ENCODE data around the gene GUCD1. TPM values are rescaled to one million over a fixed set of nuclear protein-coding genes. Genes with fewer than 3 reads are reported as not detected.
A peak's percentile ranks its signal among the peaks of the same experiment; 100 is the strongest.

Gene GUCD1
- total and polyA plus RNA-seq, 2 of the 13 experiments (the other 11 are each of a cell fraction or from before 2014, with no cell fraction given) = 128 to 245 TPM

GRCh38 chr22:24525416-24526037, 29.4 kb downstream of the GUCD1 start (continued):
- TF ChIP-seq, protein P1, sequence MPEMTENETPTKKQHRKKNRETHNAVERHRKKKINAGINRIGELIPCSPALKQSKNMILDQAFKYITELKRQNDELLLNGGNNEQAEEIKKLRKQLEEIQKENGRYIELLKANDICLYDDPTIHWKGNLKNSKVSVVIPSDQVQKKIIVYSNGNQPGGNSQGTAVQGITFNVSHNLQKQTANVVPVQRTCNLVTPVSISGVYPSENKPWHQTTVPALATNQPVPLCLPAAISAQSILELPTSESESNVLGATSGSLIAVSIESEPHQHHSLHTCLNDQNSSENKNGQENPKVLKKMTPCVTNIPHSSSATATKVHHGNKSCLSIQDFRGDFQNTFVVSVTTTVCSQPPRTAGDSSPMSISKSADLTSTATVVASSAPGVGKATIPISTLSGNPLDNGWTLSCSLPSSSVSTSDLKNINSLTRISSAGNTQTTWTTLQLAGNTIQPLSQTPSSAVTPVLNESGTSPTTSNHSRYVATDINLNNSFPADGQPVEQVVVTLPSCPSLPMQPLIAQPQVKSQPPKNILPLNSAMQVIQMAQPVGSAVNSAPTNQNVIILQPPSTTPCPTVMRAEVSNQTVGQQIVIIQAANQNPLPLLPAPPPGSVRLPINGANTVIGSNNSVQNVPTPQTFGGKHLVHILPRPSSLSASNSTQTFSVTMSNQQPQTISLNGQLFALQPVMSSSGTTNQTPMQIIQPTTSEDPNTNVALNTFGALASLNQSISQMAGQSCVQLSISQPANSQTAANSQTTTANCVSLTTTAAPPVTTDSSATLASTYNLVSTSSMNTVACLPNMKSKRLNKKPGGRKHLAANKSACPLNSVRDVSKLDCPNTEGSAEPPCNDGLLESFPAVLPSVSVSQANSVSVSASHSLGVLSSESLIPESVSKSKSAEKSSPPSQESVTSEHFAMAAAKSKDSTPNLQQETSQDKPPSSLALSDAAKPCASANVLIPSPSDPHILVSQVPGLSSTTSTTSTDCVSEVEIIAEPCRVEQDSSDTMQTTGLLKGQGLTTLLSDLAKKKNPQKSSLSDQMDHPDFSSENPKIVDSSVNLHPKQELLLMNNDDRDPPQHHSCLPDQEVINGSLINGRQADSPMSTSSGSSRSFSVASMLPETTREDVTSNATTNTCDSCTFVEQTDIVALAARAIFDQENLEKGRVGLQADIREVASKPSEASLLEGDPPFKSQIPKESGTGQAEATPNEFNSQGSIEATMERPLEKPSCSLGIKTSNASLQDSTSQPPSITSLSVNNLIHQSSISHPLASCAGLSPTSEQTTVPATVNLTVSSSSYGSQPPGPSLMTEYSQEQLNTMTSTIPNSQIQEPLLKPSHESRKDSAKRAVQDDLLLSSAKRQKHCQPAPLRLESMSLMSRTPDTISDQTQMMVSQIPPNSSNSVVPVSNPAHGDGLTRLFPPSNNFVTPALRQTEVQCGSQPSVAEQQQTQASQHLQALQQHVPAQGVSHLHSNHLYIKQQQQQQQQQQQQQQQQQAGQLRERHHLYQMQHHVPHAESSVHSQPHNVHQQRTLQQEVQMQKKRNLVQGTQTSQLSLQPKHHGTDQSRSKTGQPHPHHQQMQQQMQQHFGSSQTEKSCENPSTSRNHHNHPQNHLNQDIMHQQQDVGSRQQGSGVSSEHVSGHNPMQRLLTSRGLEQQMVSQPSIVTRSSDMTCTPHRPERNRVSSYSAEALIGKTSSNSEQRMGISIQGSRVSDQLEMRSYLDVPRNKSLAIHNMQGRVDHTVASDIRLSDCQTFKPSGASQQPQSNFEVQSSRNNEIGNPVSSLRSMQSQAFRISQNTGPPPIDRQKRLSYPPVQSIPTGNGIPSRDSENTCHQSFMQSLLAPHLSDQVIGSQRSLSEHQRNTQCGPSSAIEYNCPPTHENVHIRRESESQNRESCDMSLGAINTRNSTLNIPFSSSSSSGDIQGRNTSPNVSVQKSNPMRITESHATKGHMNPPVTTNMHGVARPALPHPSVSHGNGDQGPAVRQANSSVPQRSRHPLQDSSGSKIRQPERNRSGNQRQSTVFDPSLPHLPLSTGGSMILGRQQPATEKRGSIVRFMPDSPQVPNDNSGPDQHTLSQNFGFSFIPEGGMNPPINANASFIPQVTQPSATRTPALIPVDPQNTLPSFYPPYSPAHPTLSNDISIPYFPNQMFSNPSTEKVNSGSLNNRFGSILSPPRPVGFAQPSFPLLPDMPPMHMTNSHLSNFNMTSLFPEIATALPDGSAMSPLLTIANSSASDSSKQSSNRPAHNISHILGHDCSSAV (CRISPR knock-in tag; IDR thresholded peaks at IDR 0.05; ENCODE audit: borderline replicate concordance) = no peak
- no peak for TF ChIP-seq PCBP2 (optimal IDR thresholded peaks at IDR 0.05; ENCODE audit: low read depth, low read length, poor library complexity, severe bottlenecking)
- no peak for TF ChIP-seq CBX2 (IDR thresholded peaks at IDR 0.05; ENCODE audit: low read depth, low read length)
- TF ChIP-seq CBX2 (CRISPR knock-in tag; IDR thresholded peaks at IDR 0.05; ENCODE audit: low read depth) = no peak
- TF ChIP-seq ZNF331 (CRISPR knock-in tag; IDR thresholded peaks at IDR 0.05) = peak; percentile 83
- no peak for TF ChIP-seq ZNF468 (CRISPR knock-in tag; IDR thresholded peaks at IDR 0.05)
- no peak for TF ChIP-seq ZNF513 (CRISPR knock-in tag; conservative IDR thresholded peaks at IDR 0.05)
- peak; percentile 33; the same call in 1 of the 2 replicates for TF ChIP-seq ZSCAN21 (CRISPR knock-in tag; IDR thresholded peaks at IDR 0.05; ENCODE audit: borderline replicate concordance)
- no peak for TF ChIP-seq SSRP1 (CRISPR knock-in tag; IDR thresholded peaks at IDR 0.05)
- no peak for TF ChIP-seq SRSF1 (optimal IDR thresholded peaks at IDR 0.05; ENCODE audit: low read depth, low read length)
- TF ChIP-seq TIGD3 (CRISPR knock-in tag; IDR thresholded peaks at IDR 0.05; ENCODE audit: borderline replicate concordance) = no peak
- TF ChIP-seq ZNF614 (CRISPR knock-in tag; IDR thresholded peaks at IDR 0.05; ENCODE audit: borderline replicate concordance) = 0 out of 2 replicates have a peak, but pooled peaks have one; percentile 66
- TF ChIP-seq FOXC1 (CRISPR knock-in tag; IDR thresholded peaks at IDR 0.05; ENCODE audit: borderline replicate concordance) = no peak
- TF ChIP-seq IRX3 (CRISPR knock-in tag; IDR thresholded peaks at IDR 0.05; ENCODE audit: borderline replicate concordance, low read depth) = no peak
- TF ChIP-seq ZNF678 (CRISPR knock-in tag; IDR thresholded peaks at IDR 0.05) = no peak
- no peak for TF ChIP-seq EZH2 (conservative IDR thresholded peaks at IDR 0.05; ENCODE audit: low read depth, low read length)
